Stimulated activated effector memory CD8-positive, alpha-beta T cell treated with anti-CD3 and anti-CD28 coated beads, Interleukin-12 subunit alpha, Interleukin-12 subunit beta, amount 100 ng/mL, for 72 hours (primary cell): ENCODE results near the gene RAB11A.
"Not testable (repeated sequence)": the region's sequence is repeated elsewhere in the genome, so short reads cannot be mapped to it uniquely, and the experiment has no call there.

Experiments
- ATAC-seq: fragments of 150-1000 bp; cut with Tn5 transposase; 2 replicates; pipeline ENCODE4 v1.10.0; 2021
- DNase-seq, 2 donors: peaks; one replicate each; pipeline ENCODE4 v3.0.0; 2021 to 2022; ENCODE audit warnings: low spot score in 2 of 2
- H3K27ac Mint-ChIP-seq: one replicate; pipeline ENCODE4 v1.8.0; 2022; ENCODE audit warnings: mild to moderate bottlenecking, mixed read lengths
- H3K36me3 Mint-ChIP-seq: one replicate; pipeline ENCODE4 v1.8.0; 2022; ENCODE audit warnings: mild to moderate bottlenecking, mixed read lengths
- H3K4me1 Mint-ChIP-seq: one replicate; pipeline ENCODE4 v1.8.0; 2022; ENCODE audit warnings: mixed read lengths
- H3K4me3 Mint-ChIP-seq: one replicate; pipeline ENCODE4 v1.8.0; 2022; ENCODE audit warnings: mild to moderate bottlenecking, mixed read lengths
- H3K9me3 Mint-ChIP-seq: one replicate; pipeline ENCODE4 v1.8.0; 2022; ENCODE audit warnings: mixed read lengths

The RAB11A gene

DNA sequence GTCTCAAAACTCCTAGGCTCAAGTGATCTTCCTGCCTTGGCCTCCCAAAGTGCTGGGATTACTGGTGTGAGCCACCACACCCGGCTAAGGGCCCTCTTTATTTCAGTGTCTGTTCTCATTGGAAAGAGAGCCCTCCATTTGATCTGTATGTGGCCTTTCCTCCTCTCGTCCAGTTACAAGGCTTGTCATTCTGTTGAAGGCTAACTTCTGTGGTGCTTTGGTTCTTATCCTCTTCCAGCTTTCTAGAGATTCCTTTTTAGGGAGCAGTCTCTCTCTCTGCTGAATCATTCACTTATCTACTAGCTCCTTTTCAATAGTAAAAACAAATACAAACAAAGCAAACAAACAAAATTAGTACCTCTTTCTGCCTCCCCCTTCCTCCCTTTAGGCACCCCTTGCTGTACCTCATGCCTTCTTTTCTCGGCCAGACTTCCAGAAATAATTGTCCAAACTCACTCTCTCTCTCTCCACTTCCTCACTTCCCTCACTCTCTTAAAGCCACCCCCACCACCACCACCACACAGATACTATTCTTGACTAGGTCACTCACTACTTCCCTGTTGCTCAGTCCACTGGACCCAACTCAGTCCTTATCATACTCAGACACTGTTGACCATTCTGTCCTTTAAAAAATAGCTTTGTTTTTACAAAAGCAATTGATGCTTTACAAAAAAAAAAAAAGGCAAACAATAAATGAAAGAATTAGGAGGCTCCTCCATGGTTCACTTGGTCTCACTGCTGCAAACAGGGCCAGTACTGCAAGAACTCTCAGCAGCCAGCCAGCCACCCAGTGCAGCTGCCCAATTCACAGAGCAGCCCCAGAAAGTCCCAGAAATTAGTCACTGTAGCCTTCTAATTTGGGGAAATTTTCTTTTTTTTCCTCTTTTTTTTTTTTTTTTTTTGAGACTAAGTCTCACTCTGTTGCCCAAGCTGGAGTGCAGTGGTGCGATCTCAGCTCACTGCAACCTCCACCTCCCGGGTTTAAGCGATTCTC lies 31.7 kb upstream of the RAB11A start:
- H3K4me1 Mint-ChIP-seq: peaks cover 16% of the 10 kb centered on the region
- peak overlapping the region; percentile 8 for H3K27ac Mint-ChIP-seq
- no peak for ATAC-seq
- DNase-seq: no peak
- no peaks in the 10 kb centered on the region for H3K36me3 Mint-ChIP-seq
- H3K9me3 Mint-ChIP-seq: no peaks in the 10 kb centered on the region
- H3K4me3 Mint-ChIP-seq: no peak overlapping the region

- no peaks in the 10 kb centered on the region for H3K36me3 Mint-ChIP-seq
- H3K27ac Mint-ChIP-seq: no peak overlapping the region
- H3K4me1 Mint-ChIP-seq: no peaks in the 10 kb centered on the region
- H3K9me3 Mint-ChIP-seq: no peaks in the 10 kb centered on the region
- H3K4me3 Mint-ChIP-seq: no peak overlapping the region
- no peak for ATAC-seq
- DNase-seq: no peak
Measured at GRCh38 chr15:65839354-65839901, 29.9 kb upstream of the RAB11A start.

- H3K4me3 Mint-ChIP-seq: no peak overlapping the region
- H3K36me3 Mint-ChIP-seq: no peaks in the 10 kb centered on the region
- H3K9me3 Mint-ChIP-seq: no peaks in the 10 kb centered on the region
- ATAC-seq (no peak), DNase-seq (no peak)
- H3K4me1 Mint-ChIP-seq: no peaks in the 10 kb centered on the region
- no peak overlapping the region for H3K27ac Mint-ChIP-seq
Measured at GRCh38 chr15:65839985-65840384, 29.3 kb upstream of the RAB11A start.

- DNase-seq (no peak), ATAC-seq (no peak)
- Mint-ChIP-seq H3K27ac (no peak overlapping the region), H3K36me3 (no peaks in the 10 kb centered on the region), H3K9me3 (no peaks in the 10 kb centered on the region), H3K4me3 (no peak overlapping the region), H3K4me1 (no peaks in the 10 kb centered on the region)
Measured at GRCh38 chr15:65841121-65841930, 28.0 kb upstream of the RAB11A start.

DNA sequence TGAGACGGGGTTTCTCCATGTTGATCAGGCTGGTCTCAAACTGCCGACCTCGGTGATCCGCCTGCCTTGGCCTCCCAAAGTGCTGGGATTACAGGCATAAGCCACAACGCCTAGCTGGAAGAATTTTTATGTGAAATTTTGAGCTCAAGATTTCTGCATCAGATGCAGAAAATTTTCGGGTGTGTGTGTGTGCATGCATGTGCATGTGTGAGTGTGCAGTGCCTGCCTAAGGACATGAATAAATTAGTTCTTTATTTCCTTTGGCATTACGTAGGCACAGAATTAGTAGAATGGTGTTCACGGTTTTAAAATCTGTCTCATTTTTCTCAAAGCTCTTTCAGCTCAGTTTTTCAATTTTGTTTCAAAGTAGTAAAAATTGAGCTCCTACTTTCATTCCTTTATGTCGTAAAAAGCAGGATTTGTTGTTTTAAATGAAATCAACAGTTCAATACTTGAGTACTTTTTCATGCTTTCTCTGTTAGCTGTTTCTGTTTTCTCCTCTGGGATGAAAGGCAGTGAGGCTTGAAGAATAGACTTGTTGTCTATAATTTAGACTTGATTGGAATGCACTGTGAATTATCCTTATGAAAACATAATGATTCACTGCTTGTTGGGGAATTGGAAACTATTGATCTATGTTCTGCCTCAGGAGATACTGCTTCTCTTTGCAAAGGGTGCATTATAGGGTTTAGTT lies 23.3 kb upstream of the RAB11A start:
- no peaks in the 10 kb centered on the region for H3K4me1 Mint-ChIP-seq
- no peak for ATAC-seq
- no peak overlapping the region for H3K27ac Mint-ChIP-seq
- H3K36me3 Mint-ChIP-seq: no peaks in the 10 kb centered on the region
- no peaks in the 10 kb centered on the region for H3K9me3 Mint-ChIP-seq
- DNase-seq: no peak
- H3K4me3 Mint-ChIP-seq: no peak overlapping the region

GRCh38 chr15:65847989-65848388 lies 21.3 kb upstream of the RAB11A start:
- no peak for ATAC-seq
- H3K36me3 Mint-ChIP-seq: no peaks in the 10 kb centered on the region
- no peaks in the 10 kb centered on the region for H3K9me3 Mint-ChIP-seq
- H3K4me3 Mint-ChIP-seq: no peak overlapping the region
- DNase-seq: no peak
- no peaks in the 10 kb centered on the region for H3K4me1 Mint-ChIP-seq
- H3K27ac Mint-ChIP-seq: no peak overlapping the region

GRCh38 chr15:65851981-65852380 lies 17.3 kb upstream of the RAB11A start:
- Mint-ChIP-seq H3K4me3 (no peak overlapping the region), H3K27ac (no peak overlapping the region), H3K36me3 (no peaks in the 10 kb centered on the region), H3K4me1 (peaks cover 3% of the 10 kb centered on the region), H3K9me3 (no peaks in the 10 kb centered on the region)
- ATAC-seq (no peak), DNase-seq (no peak)

DNA sequence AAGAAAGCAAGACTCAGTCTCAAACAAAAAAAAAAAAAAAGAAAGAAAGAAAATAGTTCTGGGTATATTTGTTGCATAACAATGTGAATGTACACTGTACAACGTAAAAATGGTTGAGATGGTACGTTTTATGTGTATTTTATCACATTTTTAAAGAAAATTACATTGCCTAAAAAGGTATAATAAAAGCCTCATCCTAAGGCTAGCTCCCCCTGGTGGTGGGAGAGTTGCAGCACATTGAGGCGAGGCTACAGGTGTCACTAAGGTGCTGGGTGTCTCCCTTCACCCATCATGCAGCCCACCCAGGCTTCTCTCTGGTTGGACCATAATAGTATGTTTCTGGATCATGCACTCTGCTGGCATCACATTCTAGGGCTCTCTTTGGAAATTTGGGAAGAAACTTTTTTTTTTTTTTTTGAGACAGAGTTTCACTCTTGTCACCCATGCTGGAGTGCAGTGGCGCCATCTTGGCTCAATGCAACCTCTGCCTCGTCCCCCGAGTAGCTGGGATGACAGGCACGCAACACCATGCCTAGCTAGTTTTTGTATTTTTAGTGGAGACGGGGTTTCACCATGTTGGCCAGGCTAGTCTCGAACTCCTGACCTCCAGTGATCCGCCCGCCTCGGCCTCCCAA lies 12.4 kb upstream of the RAB11A start:
- no peak overlapping the region for H3K27ac Mint-ChIP-seq
- peak; percentile 65 for ATAC-seq
- H3K36me3 Mint-ChIP-seq: no peaks in the 10 kb centered on the region
- DNase-seq: peak; percentile 71 to 84
- peaks cover 22% of the 10 kb centered on the region for H3K4me1 Mint-ChIP-seq
- H3K4me3 Mint-ChIP-seq: no peak overlapping the region
- no peaks in the 10 kb centered on the region for H3K9me3 Mint-ChIP-seq

DNA sequence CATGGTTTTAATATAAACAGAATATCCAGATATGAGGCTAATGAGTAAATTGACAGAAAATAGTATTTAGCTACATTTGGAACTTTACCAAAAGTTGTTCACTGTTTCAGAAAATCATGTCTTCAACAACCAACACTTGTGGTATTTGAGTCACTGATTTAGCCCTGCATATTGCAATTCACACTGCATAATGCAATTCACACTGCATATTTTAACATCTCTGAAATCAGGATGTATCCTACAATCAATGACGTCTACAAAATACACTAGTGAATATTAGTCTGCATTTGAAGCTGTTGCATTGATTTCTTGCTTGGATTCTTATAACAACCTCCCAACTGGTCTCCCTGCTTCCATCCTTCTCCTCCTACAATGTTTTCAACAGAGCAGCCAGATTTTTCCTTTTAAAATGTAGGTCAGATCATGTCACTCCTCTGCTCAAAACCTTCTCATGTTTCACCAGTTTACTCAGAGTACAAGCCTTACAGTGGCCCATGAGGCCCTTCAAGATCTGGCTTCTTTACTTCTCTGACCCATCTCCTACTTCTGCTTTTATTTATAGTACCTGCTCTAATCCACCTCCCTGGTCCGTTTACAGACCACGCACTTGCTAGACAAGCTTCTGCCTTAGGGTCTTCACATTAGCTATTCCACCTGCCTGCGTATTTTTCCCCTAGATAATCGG lies 11.4 kb upstream of the RAB11A start:
- ATAC-seq: peak; percentile 80
- Mint-ChIP-seq H3K4me3 (no peak overlapping the region), H3K9me3 (no peaks in the 10 kb centered on the region), H3K4me1 (peaks cover 25% of the 10 kb centered on the region), H3K27ac (peak overlapping the region; percentile 80), H3K36me3 (no peaks in the 10 kb centered on the region)
- DNase-seq: no peak

GRCh38 chr15:65862682-65863081 lies 6.6 kb upstream of the RAB11A start:
- ATAC-seq: peak; percentile 94
- no peaks in the 10 kb centered on the region for H3K36me3 Mint-ChIP-seq
- DNase-seq: peak; percentile 22 to 76
- peaks cover 21% of the 10 kb centered on the region for H3K4me1 Mint-ChIP-seq
- H3K4me3 Mint-ChIP-seq: no peak overlapping the region
- no peak overlapping the region for H3K27ac Mint-ChIP-seq
- H3K9me3 Mint-ChIP-seq: no peaks in the 10 kb centered on the region

- no peaks in the 10 kb centered on the region for H3K9me3 Mint-ChIP-seq
- ATAC-seq (no peak), DNase-seq (no peak)
- H3K27ac Mint-ChIP-seq: no peak overlapping the region
- H3K4me1 Mint-ChIP-seq: peaks cover 17% of the 10 kb centered on the region
- no peak overlapping the region for H3K4me3 Mint-ChIP-seq
- no peaks in the 10 kb centered on the region for H3K36me3 Mint-ChIP-seq
Measured at GRCh38 chr15:65863106-65863505, 6.2 kb upstream of the RAB11A start.

GRCh38 chr15:65867244-65867643 lies 2.0 kb upstream of the RAB11A start:
- no peaks in the 10 kb centered on the region for H3K9me3 Mint-ChIP-seq
- ATAC-seq (no peak), DNase-seq (no peak)
- H3K36me3 Mint-ChIP-seq: peaks cover 24% of the 10 kb centered on the region
- peaks cover 37% of the 10 kb centered on the region for H3K4me1 Mint-ChIP-seq
- H3K4me3 Mint-ChIP-seq: no peak overlapping the region
- no peak overlapping the region for H3K27ac Mint-ChIP-seq

DNA sequence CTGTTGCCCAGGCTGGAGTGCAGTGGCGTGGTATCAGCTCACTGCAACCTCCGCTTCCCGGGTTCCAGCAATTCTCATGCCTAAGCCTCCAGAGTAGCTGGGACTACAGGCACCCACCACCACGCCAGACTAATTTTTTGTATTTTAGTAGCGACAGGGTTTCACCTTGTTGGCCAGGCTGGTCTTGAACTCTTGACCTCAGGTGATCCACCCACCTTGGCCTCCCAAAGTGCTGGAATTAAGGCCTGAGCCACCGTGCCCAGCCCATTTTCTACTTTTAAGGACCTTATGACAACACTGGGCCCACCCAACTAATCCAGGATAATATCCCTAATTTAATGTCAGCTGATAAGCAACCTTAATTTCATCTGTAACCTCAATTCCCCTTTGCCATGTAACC lies 1.4 kb upstream of the RAB11A start:
- not testable (repeated sequence) for H3K9me3 Mint-ChIP-seq, ATAC-seq, H3K4me3 Mint-ChIP-seq, DNase-seq, H3K27ac Mint-ChIP-seq
- Mint-ChIP-seq H3K36me3 (peaks cover 24% of the 10 kb centered on the region), H3K4me1 (peaks cover 38% of the 10 kb centered on the region)

DNA sequence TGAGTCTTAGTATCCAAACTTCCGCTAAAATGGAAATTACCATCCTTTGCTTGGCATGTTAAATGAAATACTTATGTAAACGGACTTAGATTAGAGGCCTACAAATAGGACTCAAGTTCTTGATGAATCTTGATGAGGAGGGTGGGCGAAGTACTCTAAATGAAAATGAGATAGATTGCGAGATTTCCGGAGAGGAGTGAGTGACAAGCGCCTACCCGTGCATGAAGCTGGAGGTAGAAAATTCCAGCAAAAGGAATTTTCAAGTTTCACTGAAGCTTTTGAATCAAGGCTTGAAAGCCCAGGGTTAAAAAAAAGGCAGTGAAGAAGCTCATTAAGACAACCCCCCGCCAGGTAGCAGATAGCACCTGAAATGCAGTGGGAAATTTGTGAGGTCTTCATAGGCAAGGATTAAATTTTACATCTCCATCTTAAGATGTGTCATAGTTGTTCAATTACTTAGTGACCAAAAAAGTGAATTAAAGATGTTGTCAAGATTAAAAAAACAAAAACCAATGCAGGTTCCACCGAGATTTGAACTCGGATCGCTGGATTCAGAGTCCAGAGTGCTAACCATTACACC lies 655 bp upstream of the RAB11A start:
- DNase-seq (no peak), ATAC-seq (no peak)
- Mint-ChIP-seq H3K9me3 (no peaks in the 10 kb centered on the region), H3K27ac (peak overlapping the region; percentile 100), H3K36me3 (peaks cover 26% of the 10 kb centered on the region), H3K4me3 (peak overlapping the region; percentile 99), H3K4me1 (peaks cover 38% of the 10 kb centered on the region)
